ENCODE data around the gene NPB.

NPB gene

DNA sequence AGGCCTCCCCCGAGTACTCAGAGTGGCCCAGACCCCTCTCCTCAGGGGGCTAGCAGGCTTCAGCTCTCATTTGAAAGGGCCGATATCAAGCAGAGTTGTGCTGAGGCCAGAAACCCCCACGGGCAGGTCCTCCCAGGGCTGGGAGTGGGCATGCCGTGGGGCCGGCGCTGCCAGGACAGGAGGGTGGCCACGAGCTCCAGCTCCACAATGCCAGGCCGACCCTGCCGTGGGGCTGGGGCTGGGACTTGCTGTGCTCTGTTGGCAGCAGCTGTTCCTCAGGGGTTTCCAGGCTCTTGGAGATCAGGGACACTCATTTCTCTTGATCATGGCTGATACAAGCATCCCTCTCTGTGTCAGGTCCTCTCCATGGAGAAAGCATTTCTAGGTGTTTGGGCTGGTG lies 3.2 kb upstream of the NPB start:
- no peak for DNase-seq (ENCODE audit: low read depth)

DNA sequence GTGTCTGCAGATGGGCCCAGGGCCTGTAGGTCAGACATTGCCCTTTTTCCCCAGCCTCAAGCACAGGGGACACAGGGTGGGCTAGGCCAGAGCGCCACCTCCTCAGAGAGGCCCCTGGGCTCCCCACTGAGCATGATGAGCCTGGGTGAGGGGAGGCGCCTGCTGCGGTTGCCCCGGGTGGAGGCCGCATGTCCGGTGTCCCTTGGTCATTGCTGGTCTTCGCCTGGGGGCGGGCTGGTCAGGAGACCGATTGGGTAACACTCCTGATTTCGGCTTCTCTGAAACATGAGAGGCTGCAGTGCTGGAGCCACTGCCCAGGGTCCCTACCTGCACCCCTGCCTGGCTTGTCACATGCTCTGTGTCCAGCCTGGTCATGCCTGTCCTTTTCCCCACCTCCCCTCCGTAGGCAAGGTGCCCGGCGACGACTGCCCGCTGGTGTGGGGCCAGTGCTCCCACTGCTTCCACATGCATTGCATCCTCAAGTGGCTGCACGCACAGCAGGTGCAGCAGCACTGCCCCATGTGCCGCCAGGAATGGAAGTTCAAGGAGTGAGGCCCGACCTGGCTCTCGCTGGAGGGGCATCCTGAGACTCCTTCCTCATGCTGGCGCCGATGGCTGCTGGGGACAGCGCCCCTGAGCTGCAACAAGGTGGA lies 2.4 kb upstream of the NPB start:
- no peak for DNase-seq (ENCODE audit: low read depth)

DNA sequence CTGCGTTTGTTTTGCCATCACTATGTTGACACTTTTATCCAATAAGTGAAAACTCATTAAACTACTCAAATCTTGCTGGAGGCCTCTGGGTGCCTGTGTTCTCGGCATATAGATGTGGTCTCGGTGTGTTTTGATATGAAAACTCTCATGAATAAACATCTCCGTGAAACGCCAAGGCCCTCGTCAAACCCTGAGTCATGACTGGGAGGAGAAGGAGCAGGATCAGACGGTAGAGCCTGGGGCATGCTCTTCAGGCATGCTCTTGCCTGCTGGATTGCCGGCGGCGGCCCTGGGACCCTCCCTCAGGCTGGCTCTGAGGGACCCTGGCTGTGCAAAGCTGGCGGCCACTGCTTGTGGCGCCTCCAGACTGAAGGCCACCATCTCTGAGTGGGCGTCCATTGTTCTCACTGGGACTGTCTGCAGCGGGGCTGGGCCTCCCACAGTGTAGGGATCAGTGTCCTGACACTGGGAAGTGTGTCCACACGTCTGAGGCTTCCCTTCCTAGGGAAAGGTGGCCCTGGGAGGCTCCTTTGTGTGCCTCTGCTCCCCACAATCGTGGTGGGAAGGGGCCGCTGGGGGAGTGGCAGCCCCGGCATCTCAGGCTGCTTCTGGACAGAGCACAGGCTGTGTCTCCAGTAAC lies 1.7 kb upstream of the NPB start:
- no peak for DNase-seq (ENCODE audit: low read depth)

DNA sequence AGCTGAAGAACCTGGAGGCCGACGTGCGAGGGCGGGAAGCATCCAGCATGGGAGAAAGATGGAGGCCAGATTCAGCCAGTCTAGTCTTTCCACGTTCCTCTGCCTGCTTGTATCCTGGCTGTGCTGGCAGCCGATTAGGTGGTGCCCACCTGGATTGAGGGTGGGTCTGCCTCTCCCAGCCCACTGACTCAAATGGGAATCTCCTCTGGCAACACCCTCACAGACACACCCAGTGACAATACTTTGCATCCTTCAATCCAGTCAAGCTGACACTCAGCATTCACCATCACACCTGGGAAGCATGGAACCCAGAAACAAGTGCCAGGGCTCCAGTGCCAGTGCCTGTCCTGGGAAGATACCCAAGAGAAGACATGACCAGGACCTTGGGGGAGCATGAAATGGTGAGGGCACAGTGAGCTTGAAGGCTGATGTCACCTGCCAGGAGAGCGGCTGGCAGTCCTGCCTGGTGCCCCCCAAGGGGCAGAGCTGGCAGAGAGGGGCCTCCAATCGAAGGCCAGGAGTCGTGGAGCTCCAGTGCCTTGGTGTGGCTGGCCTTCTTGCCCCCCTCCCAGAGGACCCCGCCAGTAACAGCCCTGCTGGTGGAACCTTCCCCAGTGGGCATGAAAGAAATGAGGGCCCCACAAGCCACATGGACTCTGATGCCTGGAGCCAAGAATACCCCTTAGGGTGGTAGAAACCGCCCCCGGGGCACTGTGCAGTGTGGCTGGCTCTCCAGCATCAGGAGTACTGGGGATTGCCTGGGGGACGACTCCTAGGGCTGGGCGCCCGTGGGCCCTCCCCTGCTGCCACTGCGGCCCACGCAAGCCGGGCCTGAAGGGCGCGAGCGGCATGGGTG lies 643 bp upstream of the NPB start:
- no peak for DNase-seq (ENCODE audit: low read depth)

DNA sequence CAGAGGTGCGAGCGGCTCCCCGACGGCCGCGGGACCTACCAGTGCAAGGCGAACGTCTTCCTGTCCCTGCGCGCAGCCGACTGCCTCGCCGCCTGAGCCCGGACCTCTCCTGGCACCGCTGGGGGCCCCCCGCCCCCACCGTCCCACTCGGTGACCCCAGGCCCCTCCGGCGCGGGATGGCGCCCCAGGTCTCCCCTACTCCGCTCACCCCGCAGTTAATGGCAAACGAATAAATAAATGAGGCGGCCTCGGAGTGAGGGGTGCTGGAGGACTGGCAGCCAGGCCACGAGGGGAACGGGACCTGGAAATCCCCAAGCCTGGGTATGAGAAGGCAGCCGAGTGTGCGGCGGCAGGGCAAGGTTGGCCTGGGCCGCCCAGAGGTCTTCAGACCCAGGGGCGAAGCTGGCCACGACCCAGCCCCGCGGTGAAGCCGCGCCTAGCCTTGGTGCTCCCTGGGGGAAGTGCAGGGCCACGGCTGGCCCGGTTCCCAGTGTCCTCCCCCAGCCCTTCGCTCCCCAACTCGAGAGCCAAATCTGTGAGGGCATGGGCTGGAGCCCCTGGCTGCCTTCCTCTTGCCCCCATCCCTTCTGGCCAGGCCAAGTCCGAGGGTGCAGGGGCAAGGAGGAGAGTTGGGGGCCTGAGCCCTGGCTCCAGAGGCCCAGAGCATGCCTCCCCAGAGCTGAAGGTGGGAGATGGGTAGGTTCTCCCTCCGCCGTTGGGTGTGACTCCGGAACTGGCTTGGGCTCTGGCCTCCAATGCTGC lies 796 bp downstream of the NPB start:
- no peak for DNase-seq (ENCODE audit: low read depth)

DNA sequence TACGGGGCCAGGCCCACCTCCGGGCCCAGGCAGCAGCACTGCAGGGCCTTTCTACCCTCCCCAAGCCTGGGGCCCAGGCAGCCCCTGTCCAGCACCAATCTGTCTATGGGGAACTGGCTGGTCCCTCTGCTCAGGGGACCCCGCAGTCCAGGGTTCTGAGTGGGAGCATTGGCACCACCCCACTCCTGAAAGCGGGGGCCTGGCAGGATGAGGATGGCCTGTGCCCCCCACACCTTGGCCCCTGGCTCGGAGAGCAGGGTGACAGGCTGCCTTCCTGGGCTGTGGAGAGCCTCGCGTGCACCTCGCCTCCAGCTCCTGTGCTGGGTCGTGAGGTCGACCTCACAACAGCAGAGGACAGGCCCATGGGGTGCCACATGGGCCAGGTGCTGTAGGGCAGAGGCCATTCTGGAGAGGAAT lies 1.4 kb downstream of the NPB start:
- no peak for DNase-seq (ENCODE audit: low read depth)

DNA sequence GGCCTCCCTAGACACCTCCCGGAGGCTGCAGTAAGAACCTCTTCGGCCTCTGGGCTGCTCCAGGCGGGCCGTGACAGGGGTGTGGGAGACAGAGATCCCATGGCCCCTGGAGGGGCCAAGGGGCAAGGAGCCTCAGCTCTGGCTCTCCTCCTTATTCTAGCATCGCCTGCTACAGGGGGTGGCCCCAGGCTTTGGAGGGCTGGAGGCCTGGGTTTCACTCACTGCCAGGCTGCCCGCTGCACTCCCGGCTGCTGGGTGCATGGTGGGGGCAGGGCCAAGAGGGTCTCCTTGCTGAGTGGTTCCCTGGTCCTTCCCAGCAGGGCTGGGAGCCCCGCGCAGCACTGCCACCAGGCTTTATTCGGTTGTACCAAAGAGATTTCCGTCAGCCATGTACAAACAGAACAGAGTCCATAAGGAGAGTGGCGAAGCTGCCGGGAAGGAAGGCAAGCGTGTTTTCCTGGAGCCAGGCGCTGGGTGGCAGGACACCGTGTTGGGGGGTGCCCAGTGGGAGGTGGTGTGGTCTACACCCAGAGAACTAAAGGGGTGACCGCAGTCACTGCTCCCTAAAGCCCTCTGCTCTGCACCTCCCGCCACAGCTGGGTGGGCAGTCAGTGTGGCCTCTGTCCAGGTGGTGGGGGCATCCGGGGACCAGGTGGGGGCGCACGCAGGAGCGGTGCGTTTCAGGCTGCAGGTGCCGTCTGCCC lies 2.0 kb downstream of the NPB start:
- DNase-seq (ENCODE audit: low read depth), result no peak

DNA sequence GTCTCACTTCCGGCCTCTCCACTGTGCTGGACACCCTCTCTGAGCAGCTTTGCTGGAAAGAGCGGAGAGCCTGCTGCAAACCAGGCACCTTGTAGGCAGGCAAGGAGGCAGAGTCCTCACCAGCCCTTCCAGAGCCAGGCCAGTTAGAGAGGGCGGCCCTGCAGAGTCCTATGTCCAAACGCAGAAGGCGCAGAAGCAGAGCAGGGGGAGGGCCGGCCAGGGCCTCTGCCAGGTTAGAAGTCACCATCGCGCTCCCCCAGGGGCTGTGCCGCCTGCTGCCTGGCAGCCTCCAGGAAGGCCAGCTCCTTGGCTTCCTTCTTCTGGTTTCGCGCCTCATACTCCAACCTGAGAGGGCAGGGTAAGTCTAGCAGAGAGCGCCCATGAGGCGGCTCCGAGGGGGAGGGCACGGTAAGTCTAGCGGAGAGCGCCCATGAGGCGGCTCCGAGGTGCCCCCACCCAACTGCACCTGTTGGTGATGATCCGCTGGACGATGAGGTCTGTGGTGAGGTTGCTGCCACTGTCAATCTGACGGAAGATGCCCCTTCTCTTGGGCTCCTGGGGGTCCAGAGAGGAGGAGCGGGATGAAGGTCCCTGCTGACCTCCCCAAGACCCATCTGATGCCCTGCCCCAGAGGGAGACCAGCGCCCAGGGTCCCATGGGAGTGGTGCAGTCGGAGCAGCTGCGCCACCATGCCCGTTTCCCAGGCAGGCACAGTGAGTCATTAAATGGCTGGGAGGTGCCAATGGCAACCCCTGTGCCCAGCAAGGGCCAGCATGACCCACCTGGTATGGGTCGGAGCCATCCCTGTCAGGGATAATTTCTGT lies 2.8 kb downstream of the NPB start:
- no peak for DNase-seq (ENCODE audit: low read depth)

DNA sequence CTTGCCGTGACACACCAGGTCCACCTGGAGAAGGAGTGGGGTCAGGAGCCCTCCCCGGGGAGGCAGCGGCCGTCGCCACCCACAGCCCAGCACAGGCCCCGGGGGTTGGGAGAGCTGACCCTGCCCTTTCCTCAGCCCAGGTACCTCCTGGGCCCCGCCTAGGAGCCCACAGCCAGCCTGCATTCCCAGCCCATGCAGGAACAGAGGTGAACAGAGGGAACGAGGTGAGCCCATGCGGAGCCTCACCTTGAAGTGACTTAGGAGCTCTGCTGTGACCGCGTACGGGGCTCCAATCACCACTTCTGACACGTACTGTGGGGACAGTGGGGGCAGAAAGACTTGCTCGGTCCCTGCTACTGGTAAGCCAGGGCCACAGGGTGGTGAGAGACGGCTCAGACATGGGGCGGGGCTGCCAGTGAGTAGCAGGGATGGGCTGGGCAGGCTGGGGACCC lies 3.4 kb downstream of the NPB start:
- DNase-seq (ENCODE audit: low read depth), result no peak

DNA sequence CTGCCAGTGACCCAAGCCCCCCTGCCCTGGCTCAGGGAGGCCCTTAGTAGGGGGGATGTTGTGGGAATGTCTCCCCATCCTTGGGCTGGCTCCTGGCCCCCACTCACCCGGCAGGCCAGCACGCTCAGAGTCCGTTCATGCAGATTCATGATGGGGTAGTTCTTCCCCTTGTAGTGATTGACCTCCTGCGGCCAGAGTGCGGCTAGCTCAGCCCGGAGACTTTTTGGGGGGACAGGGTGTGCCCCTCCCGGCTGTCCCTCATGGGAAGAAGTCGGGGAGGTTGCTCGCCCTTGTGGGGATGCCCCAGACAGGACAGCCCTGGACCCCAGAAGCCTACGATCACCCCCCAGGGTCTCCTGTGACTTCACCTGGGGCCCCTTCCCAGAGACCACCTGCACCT lies 4.0 kb downstream of the NPB start:
- DNase-seq (ENCODE audit: low read depth), result no peak

DNA sequence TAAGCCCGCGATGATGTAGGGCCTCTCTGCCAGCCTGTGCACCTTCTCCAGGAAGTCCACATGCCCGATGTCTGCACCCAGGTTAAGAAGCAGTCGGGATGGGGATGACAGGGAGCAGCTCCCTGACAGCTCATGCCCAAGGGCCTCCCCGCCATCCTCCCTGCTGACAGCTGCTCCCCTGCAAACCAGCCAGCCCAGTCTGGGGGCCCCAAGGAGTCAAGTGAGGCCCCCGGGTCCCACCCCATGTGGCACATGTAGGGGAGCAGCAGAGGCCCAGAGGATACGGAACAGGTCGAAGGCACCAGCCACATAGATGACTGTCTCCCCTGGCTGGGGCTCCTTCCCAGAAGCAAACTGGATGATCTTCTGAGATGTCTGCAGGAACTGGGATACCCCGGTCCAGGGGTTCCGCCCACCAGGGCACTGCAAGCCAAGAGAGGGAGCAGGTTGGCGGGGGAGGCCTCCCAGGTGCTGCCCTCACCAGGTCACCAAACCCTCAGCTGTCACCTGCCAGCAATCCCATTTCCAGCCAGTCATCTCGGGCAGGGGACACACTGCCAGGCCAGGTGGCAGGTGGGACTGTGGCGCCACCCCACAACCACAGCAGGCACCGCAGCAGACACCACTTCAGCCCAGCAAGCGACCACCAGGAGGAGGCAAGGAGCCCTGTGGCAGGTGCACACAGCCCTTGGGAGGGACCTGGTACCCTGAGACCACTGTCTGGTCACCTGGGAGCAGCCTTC lies 4.6 kb downstream of the NPB start:
- DNase-seq (ENCODE audit: low read depth), result no peak

DNA sequence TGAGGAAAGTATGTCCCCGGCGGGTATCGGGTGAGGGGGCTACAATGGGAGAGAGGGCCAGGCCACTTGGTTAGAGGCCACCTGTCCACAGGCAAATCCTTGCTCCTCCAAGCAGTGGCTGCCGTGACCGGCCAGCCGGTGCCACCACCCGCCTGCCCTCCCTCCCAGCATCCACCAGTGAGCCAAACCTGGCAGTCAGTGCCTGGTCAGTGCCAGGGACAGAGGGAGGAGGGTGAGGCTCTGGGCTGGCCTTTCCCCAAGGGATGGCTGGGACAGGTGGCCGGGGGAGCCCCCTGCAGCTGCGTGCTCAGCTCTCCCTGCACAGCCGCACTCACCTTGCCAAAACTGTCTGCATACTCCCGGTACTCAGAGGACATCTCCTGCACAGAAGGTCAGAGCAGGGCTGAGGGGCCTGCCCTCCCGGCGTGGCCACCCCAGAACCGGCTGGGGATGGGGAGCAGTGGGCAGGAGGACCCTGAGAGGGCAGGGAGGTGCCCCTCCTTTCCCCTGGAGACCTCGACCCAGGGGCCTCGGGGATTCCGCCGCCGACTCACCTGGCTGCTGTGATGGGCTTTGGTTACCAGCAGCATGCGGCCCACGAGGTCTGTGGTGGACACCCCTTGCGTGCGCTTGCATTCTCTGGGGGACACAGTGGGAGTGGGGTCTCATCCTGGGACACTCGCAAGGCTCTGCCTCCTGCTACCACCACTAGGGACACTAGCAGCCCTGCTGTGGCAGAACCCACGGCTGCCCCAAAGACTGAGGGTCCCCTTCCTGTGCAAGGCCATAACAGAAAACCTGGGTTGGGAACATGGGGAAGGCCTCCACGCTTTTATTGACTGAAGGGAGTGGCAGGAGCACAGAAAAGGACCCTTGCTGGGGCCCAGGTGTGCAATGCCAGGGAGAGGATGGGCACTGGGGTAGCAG lies 5.4 kb downstream of the NPB start:
- DNase-seq (ENCODE audit: low read depth), result no peak

DNA sequence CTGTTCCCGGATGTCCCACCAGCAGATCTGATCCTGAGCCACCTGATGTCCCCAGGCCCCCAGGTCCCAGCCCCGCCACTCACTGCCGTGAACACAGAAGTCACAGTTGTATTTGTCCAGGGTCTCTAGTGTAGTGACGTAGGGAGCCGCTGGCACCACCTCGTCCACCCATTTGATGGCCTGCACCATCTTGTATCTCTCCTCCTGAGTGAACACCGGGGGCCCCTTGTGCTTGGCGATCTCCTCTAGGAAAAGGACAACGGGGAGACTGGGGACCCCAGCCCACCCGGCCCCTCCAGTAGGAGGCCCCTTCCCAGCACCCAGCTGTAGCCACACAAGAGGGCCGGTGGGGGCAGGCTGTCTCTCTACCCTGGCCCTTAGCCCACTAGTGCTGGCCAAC lies 6.8 kb downstream of the NPB start:
- no peak for DNase-seq (ENCODE audit: low read depth)

DNA sequence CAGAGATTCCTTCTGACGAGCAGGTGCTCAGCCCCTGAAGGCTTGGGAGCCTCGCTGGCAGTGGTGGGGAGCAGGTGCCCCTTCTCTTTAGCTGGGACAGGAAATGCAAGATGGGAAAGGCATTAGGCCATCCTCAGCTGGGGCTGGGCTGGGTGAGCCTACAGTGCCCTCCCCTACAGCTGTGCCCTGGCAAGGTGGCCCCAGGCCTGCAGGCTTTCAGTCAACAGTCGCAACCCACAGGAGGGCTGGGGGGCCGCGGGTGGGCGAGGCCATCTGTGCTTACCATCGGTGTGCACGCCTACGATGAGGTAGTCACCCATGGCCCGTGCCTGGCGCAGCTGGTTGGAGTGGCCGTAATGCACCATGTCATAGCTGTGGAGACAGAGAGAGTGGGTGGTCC lies 7.2 kb downstream of the NPB start:
- no peak for DNase-seq (ENCODE audit: low read depth)

DNA sequence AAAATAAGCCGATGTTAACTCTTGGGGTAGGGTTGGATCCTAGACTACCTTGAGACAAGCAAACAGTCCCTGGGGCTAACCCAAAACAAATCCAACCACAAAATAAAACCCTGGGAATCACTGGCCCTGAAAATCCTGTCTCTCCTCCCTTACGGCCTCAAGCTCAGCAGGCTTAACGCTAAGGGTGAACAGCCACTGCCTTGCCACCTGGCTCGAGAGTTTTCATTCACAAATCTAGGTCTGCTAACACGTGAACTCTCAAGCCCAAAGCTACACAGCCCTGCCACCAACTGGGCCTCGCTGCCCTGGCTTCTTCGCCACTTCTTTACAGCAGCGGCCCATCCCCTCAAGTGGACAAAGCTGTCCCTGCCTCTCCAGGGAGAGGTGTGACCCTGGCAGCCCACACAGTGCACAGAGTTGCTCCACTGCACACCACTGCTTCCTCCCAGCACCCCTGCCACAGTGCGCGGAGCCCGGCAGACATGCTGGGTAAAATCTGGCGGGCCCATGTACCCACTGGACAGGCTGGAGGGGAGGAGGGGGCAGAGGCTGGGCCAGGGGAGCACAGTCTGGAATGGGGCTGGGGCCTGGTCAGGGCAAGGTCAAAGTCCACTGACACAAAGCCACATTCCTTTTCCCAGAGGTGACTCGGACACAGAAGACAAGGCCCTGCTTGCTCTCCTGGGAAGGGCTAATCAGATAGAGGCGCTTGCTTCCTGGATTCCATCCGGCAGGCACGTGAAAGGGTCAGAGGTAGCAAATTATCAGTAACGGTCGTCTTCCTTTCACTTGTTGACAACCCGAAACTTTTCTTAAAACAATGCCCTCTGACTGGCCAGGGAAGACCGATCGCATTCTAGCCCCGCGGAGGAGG lies 8.2 kb downstream of the NPB start:
- no peak for DNase-seq (ENCODE audit: low read depth)

DNA sequence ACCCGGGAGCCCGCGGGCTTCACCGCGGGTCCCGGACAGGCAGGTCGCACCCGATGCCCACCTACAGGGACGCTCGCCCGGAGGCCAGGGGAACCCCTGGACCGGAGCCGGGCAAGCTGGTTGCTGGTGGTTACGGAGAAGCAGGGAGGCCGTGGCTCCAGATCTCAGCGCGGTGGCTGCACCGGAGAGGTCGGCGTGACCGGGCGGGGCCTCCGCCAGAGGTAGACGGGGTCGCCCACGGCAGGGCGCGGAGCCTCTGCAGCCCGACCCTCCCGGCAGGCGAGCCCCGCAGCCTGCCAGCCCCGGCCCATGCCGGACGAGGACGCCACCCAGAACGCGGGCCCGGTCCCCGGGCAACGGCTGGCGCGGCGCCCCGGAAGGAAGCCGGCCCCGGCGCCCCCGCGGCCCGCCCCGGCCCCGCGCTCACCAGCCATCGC lies 8.8 kb downstream of the NPB start:
- no peak for DNase-seq (ENCODE audit: low read depth)

DNA sequence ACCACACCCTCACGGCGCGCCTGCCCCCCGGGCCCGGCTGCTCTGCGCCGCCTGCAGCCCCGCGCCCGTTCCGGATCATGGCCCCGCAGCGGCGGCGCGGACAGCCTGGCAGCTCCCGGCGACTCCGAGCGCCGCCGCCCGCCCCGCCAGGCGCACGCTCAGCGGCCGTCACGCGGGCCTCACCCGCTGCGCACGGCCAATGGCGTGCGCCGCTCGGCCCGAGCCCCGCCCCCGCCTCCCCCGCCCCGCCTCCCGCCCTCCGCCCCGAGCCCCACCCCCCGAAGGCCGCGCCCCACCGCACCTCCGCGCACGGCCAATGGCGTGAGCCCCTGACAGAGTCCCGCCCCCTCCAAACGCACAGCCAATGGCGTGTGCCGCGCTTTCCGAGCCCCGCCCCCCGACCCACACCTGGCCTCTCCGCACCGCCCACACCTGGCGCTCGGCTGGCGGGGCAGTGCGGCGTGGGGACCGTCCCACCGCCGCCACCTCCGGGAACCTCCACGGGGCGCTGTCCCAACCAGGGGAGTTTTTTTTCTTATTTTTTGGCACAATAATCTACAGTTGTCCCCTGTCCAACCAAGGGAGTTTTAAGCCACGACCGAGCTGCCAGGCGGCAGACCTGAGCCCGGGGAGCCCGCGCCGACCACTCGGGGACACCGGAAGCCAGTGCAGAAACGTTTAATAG lies 9.4 kb downstream of the NPB start, which contains the start of gene PCYT2:
PCYT2 (minus strand) TSS at position 123 of the 685 bp plus-strand sequence; CDS start at position 79, 44 bp downstream.
- peak; percentile 91 for DNase-seq (ENCODE audit: low read depth)
